A673 (cell line): Measurements from ENCODE around the gene ADAMTS2.

Experiments
- CTCF ChIP-seq: fragments of 300-800, 200-600 bp; sonication (generic); conservative IDR thresholded peaks from 2 replicates; pipeline ENCODE4 v1.5.1; 2017; ENCODE audit warnings: low read depth, mild to moderate bottlenecking, antibody characterized with exemption, low read length, moderate library complexity, mixed read lengths
- EZH2 ChIP-seq: fragments of 200-600 bp; sonication (generic); IDR thresholded peaks from 2 replicates; pipeline ENCODE4 v1.6.1; 2017; ENCODE audit warnings: borderline replicate concordance, low read depth, mild to moderate bottlenecking, mixed read lengths, antibody characterized with exemption, low read length; ENCODE audit not compliant: poor library complexity, severe bottlenecking

- TF ChIP-seq CTCF = no peak
- TF ChIP-seq EZH2 = no peak
These were observed 157.3 kb downstream of the ADAMTS2 start for GRCh38 chr5:179187681-179188575.
